Kidney (tissue), 14 donors: ENCODE results near the gene VSTM1. TPM values are rescaled to one million over a fixed set of nuclear protein-coding genes. Genes with fewer than 3 reads are reported as not detected.

Source experiments
- DNase-seq, 5 donors: peaks; one replicate each; pipeline ENCODE4 v3.0.0-alpha.2; 2013 to 2020
- FAIRE-seq: peaks from 2 replicates; lab custom pipeline; 2012; peaks lifted over from hg19 to GRCh38; lab: Jason Lieb, UNC
- H3K27ac ChIP-seq, 2 donors: one replicate each; pipeline ENCODE4 v1.7.0; 2013; ENCODE audit warnings: low read depth in 2 of 2, low read length in 2 of 2, inconsistent platforms in 1 of 2
- H3K27me3 ChIP-seq: one replicate; pipeline ENCODE4 v1.7.1; 2013; ENCODE audit warnings: low read length, inconsistent platforms; ENCODE audit not compliant: control insufficient read depth, insufficient read depth
- H3K36me3 ChIP-seq, 3 donors: one replicate each; pipeline versions ENCODE4 v1.7.0 to v1.7.1; 2013; ENCODE audit warnings: low read length in 3 of 3, control low read depth in 1 of 3, inconsistent platforms in 1 of 3; ENCODE audit not compliant: insufficient read depth in 3 of 3, control insufficient read depth in 2 of 3
- H3K4me1 ChIP-seq, 3 donors: one replicate each; pipeline versions ENCODE4 v1.7.0 to v1.7.1; 2013; ENCODE audit warnings: low read length in 3 of 3, inconsistent platforms in 1 of 3, low read depth in 1 of 3; ENCODE audit not compliant: control insufficient read depth in 2 of 3, insufficient read depth in 2 of 3
- H3K4me3 ChIP-seq, 3 donors: one replicate each; pipeline versions ENCODE4 v1.7.0 to v1.8.1; 2013; ENCODE audit warnings: low read length in 3 of 3, control low read depth in 1 of 3, inconsistent platforms in 1 of 3
- H3K9ac ChIP-seq, 3 donors: one replicate each; pipeline versions ENCODE4 v1.7.0 to v1.7.1; 2013; ENCODE audit warnings: low read length in 3 of 3, control low read depth in 1 of 3, inconsistent platforms in 1 of 3
- H3K9me3 ChIP-seq, 3 donors: one replicate each; pipeline versions ENCODE4 v1.7.0 to v1.7.1; 2013; ENCODE audit warnings: low read length in 3 of 3, control low read depth in 1 of 3, inconsistent platforms in 1 of 3; ENCODE audit not compliant: control insufficient read depth in 2 of 3, insufficient read depth in 1 of 3
- intact Hi-C: fragments of 100-400 bp; cut with DNase I; formaldehyde crosslinking; loops from one replicate; pipeline ENCODE4 v1.11.1; 2022
- polyA plus RNA-seq: library from polyadenylated mRNA; stranded (reverse); fragments of 350-450 nt; fragmentation: Illumina TruSeq; extraction: RNeasy Lipid Tissue Mini Kit (QIAGEN cat#74804); gene quantifications from one replicate; pipeline ENCODE4 v1.2.3, GENCODE V29; 2014; ENCODE audit warnings: low read depth, low replicate concordance; ENCODE audit not compliant: insufficient read depth
- total RNA-seq: library from RNA; stranded (reverse); fragmentation: NEBNext Ultra II Directional; extraction: Animal tissue kit (Norgen Biotek cat#: 25700); gene quantifications from one replicate; pipeline ENCODE4 v1.2.1, GENCODE V29; 2021
- TF ChIP-seq, protein P1 (sequence below): IDR thresholded peaks from 3 replicates; pipeline ENCODE4 v1.5.1; 2012; ENCODE audit warnings: mild to moderate bottlenecking, moderate library complexity, borderline replicate concordance; ENCODE audit not compliant: insufficient read depth; ENCODE audit errors: extremely low read depth
- donor health status: control.
- donor health status: control.
- donor health status: control.
- donor health status: control.
- donor health status: control.
- donor health status: DM: yes; HTN: yes; CAD: no.
- donor health status: Normal renal cell carcinoma (clear cell type).

VSTM1 gene
- total and polyA plus RNA-seq, 2 donors from 2014 or later = 0.35 to 1.0 TPM

DNA sequence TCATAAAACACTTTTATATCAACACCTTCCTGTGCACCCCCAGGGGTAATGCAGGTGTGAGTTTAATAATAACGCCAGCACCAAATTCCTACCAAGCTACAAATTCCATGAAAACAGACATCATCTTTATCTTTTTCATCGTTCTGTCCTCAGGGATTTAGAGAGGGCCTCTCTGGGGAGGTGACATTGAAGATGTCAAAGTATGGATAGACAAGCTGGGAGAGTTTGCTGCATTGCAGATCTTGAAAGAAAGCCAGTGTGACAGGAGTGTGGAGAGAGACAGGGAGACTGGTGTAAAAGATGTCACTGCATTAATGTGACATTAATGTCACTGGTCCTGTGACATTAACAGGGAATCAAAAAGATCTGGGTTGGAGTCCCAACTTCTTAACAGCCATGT, 62.2 kb downstream of the VSTM1 start:
- H3K9ac ChIP-seq = no peak overlapping the region
- TF ChIP-seq, protein P1, sequence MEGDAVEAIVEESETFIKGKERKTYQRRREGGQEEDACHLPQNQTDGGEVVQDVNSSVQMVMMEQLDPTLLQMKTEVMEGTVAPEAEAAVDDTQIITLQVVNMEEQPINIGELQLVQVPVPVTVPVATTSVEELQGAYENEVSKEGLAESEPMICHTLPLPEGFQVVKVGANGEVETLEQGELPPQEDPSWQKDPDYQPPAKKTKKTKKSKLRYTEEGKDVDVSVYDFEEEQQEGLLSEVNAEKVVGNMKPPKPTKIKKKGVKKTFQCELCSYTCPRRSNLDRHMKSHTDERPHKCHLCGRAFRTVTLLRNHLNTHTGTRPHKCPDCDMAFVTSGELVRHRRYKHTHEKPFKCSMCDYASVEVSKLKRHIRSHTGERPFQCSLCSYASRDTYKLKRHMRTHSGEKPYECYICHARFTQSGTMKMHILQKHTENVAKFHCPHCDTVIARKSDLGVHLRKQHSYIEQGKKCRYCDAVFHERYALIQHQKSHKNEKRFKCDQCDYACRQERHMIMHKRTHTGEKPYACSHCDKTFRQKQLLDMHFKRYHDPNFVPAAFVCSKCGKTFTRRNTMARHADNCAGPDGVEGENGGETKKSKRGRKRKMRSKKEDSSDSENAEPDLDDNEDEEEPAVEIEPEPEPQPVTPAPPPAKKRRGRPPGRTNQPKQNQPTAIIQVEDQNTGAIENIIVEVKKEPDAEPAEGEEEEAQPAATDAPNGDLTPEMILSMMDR = no peak
- no peak overlapping the region for H3K4me3 ChIP-seq
- H3K27ac ChIP-seq = no peak overlapping the region
- H3K9me3 ChIP-seq = no peaks in the 10 kb centered on the region
- DNase-seq (no peak), FAIRE-seq (no peak)
- intact Hi-C loops = no loop called here
- H3K27me3 ChIP-seq = no peaks in the 10 kb centered on the region
- no peaks in the 10 kb centered on the region for H3K4me1 ChIP-seq
- H3K36me3 ChIP-seq = no peaks in the 10 kb centered on the region

DNA sequence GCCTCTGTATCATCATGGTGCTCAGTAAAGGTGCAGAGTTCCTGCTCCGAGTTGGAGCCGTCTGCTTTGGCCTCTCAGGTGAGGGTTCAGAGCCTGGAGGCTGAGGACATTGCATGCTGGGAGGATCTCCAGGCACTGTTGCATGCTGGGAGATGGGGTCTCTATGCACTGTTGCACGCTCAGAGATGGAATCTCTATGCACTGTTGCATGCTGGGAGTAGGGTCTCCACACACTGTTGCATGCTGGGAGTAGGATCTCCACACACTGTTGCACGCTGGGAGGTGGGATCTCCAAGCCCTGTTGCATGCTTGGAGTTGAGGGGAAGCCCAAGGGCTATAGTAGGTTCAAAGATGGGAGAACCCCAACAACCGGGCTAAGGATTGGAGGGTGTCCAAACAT, 64.0 kb downstream of the VSTM1 start:
- no peak for FAIRE-seq
- Histone ChIP-seq H3K27me3 (no peaks in the 10 kb centered on the region), H3K36me3 (no peaks in the 10 kb centered on the region)

DNA sequence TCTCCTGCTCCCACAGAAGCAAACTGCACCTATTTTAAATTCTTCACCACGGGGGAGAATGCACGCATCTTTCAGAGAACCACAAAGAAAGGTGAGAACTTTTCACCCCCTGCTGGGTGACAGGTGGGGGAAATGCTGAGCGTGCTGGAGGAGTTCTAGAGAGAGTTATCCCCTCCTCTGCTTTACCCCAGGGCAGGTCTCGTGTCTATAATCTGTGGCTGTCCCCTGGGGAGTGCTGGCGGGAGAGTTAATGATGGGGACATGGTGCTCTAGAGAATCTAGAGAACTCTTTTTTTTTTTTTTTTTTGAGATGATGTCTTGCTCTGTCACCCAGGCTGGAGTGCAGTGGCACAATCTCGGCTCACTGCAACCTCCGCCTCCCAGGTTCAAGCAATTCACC, 65.5 kb downstream of the VSTM1 start:
- no peak overlapping the region for H3K4me3 ChIP-seq
- FAIRE-seq (no peak), DNase-seq (no peak)
- no peak overlapping the region for H3K27ac ChIP-seq
- H3K36me3 ChIP-seq = no peaks in the 10 kb centered on the region
- H3K9ac ChIP-seq = no peak overlapping the region
- no peaks in the 10 kb centered on the region for H3K9me3 ChIP-seq
- no peaks in the 10 kb centered on the region for H3K4me1 ChIP-seq
- TF ChIP-seq, protein P1 = no peak
- no peaks in the 10 kb centered on the region for H3K27me3 ChIP-seq
- intact Hi-C loops = no loop called here

More for the DNA sequence above, 64.0 kb downstream of the VSTM1 start:
- DNase-seq = no peak
- Histone ChIP-seq H3K4me3 (no peak overlapping the region), H3K4me1 (no peaks in the 10 kb centered on the region), H3K9ac (no peak overlapping the region), H3K27ac (no peak overlapping the region), H3K9me3 (no peaks in the 10 kb centered on the region)
- intact Hi-C loops = no loop called here
- TF ChIP-seq, protein P1 = no peak

DNA sequence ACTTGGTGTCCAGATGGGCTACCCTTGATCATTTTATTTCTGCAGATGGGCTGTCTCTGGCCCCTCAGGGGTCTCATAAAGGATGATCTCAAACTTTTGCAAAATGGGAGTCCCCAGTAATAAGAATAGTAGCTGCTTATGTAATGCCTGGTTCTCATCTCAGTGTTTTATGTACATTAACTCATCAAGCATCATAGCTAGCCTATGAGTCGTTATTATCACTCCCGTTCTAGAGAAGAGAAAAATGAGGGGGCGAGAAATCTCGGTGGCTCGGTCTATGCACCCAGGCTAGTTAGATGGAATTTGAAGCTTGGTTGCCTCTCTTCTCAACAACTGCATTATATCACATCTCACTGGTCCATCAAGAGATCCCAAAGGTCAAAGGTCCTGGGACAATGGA, 68.9 kb downstream of the VSTM1 start:
- no peaks in the 10 kb centered on the region for H3K9me3 ChIP-seq
- no peak overlapping the region for H3K4me3 ChIP-seq
- TF ChIP-seq, protein P1 = no peak
- DNase-seq (no peak), FAIRE-seq (no peak)
- H3K4me1 ChIP-seq = no peaks in the 10 kb centered on the region
- H3K9ac ChIP-seq = no peak overlapping the region
- H3K27me3 ChIP-seq = peaks cover 3% of the 10 kb centered on the region
- H3K27ac ChIP-seq = no peak overlapping the region
- intact Hi-C loops = no loop called here
- no peaks in the 10 kb centered on the region for H3K36me3 ChIP-seq
